Measurements from ENCODE around the gene TNNT1.

DNA sequence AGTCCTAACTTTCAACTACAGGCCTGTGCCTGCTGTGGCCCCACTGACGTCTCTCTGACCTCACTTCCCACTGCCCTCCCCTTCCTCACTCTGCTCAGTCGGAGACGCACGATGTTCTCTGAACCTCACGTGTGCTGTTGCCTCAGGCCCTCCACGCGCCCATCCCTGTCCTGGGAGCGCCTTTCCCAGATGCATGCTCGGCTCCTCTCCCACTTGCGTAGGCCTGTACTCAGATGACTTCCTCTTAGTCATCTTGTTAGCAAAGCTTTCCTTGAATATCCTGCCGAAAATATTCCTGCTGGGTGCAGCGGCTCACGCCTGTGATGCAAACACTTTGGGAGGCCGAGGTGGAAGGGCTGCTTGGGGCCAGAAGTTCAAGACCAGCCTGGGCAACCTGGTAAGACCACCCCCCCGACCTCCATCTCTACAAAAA lies 40.4 kb upstream of the TNNT1 start:
- TF ChIP-seq, protein P1, sequence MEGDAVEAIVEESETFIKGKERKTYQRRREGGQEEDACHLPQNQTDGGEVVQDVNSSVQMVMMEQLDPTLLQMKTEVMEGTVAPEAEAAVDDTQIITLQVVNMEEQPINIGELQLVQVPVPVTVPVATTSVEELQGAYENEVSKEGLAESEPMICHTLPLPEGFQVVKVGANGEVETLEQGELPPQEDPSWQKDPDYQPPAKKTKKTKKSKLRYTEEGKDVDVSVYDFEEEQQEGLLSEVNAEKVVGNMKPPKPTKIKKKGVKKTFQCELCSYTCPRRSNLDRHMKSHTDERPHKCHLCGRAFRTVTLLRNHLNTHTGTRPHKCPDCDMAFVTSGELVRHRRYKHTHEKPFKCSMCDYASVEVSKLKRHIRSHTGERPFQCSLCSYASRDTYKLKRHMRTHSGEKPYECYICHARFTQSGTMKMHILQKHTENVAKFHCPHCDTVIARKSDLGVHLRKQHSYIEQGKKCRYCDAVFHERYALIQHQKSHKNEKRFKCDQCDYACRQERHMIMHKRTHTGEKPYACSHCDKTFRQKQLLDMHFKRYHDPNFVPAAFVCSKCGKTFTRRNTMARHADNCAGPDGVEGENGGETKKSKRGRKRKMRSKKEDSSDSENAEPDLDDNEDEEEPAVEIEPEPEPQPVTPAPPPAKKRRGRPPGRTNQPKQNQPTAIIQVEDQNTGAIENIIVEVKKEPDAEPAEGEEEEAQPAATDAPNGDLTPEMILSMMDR (IDR thresholded peaks at IDR 0.05; ENCODE audit: low read length), result no peak
- TF ChIP-seq EZH2 (optimal IDR thresholded peaks at IDR 0.05; ENCODE audit: low read depth, low read length), result no peak
